DOHH2 (cell line): ENCODE measurements around the gene RRBP1.

Source experiments
- CTCF ChIP-seq: fragments of 200-600 bp; sonication (generic); IDR thresholded peaks from one replicate; pipeline ENCODE4 v1.5.1; 2014; ENCODE audit warnings: antibody characterized with exemption, mild to moderate bottlenecking, low read depth, low read length; ENCODE audit not compliant: poor library complexity, severe bottlenecking
- EZH2phosphoT487 ChIP-seq: fragments of 200-600 bp; sonication (generic); IDR thresholded peaks from 2 replicates; pipeline ENCODE4 v1.6.1; 2017; ENCODE audit warnings: borderline replicate concordance, mild to moderate bottlenecking, antibody characterized with exemption, low read length, moderate library complexity, mixed read lengths

- TF ChIP-seq CTCF (no peak), EZH2phosphoT487 (no peak)
Observed at GRCh38 chr20:17710379-17711266, 28.6 kb upstream of the RRBP1 start.
